Effector memory CD4-positive, alpha-beta T cell (primary cell): ENCODE data around the gene ASPSCR1.
"Not testable (repeated sequence)": the region's sequence is repeated elsewhere in the genome, so short reads cannot be mapped to it uniquely, and the experiment has no call there.

Experiments
- DNase-seq, 3 donors: peaks; one replicate each; pipeline ENCODE4 v3.0.0-alpha.2; 2020
- H3K27ac ChIP-seq: 2 replicates; pipeline ENCODE4 v1.7.0; 2013; ENCODE audit warnings: mild to moderate bottlenecking, low read length, moderate library complexity; ENCODE audit not compliant: insufficient read depth, poor library complexity, severe bottlenecking
- H3K27me3 ChIP-seq: replicated peaks from 2 replicates; pipeline ENCODE4 v1.7.0; 2013; ENCODE audit warnings: mild to moderate bottlenecking, low read length; ENCODE audit not compliant: insufficient read depth, control insufficient read depth, poor library complexity, severe bottlenecking
- H3K36me3 ChIP-seq: 2 replicates; pipeline ENCODE4 v1.7.0; 2013; ENCODE audit warnings: mild to moderate bottlenecking, low read length, moderate library complexity; ENCODE audit not compliant: control insufficient read depth, insufficient read depth
- H3K4me1 ChIP-seq: 2 replicates; pipeline ENCODE4 v1.7.0; 2013; ENCODE audit warnings: low read length, mild to moderate bottlenecking; ENCODE audit not compliant: control insufficient read depth, insufficient read depth, poor library complexity, severe bottlenecking
- H3K4me3 ChIP-seq: 2 replicates; pipeline ENCODE4 v1.7.0; 2013; ENCODE audit warnings: low read length, low read depth, mild to moderate bottlenecking; ENCODE audit not compliant: insufficient read depth, poor library complexity, severe bottlenecking
- H3K9me3 ChIP-seq: 2 replicates; pipeline ENCODE4 v1.7.0; 2013; ENCODE audit warnings: mild to moderate bottlenecking, low read length, moderate library complexity; ENCODE audit not compliant: control insufficient read depth

ASPSCR1 gene

DNA sequence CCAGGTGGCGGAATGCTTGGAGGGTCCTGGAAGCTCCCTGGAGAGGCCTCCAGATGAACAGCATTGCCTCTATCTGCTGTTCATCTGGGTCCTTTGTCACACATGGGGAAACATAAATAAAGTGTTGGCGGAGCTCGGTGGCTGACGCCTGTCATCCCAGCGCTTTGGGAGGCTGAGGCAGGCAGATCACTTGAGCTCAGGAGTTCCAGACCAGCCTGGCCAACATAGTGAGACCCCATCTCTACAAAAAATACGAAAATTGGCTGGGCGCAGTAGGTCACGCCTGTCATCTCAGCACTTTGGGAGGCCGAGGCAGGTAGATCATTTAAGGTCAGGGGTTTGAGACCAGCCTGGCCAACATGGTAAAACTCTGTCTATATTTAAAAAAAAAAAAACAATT, 32.6 kb upstream of the ASPSCR1 start:
- DNase-seq, result no peak

DNA sequence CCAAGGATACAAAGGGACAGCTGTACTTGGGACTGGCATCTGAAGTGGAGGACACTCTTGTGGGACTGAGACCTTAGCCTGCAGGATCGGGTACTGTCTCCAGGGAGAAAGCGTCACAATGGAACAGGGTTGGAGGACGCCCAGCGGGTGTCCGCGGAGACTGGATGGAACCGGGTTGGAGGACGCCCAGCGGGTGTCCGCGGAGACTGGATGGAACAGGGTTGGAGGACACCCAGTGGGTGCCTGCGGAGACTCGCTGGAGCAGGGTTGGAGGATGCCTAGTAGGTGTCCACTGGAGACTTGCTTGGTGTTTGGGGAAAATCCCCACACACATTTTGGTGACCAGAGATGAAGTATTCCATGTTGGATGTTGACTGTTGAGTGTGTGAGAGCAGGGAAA, 30.2 kb upstream of the ASPSCR1 start, which contains the start of gene MYADML2:
Gene MYADML2 (minus strand): TSS at position 45 of the 400 bp plus-strand sequence. CDS start 5,492 bp downstream, outside the sequence.
- Histone ChIP-seq H3K27me3 (peaks cover 2% of the 10 kb centered on the region), H3K27ac (no peak within 1 kb of the TSS), H3K36me3 (no peaks in the 10 kb centered on the region), H3K4me3 (no peak within 1 kb of the TSS), H3K9me3 (no peaks in the 10 kb centered on the region), H3K4me1 (no peaks in the 10 kb centered on the region)
- no peak for DNase-seq

More for the DNA sequence above, 32.6 kb upstream of the ASPSCR1 start:
- Histone ChIP-seq H3K4me3 (no peak overlapping the region), H3K27me3 (peaks cover 6% of the 10 kb centered on the region), H3K27ac (no peak overlapping the region), H3K36me3 (no peaks in the 10 kb centered on the region), H3K4me1 (no peaks in the 10 kb centered on the region), H3K9me3 (no peaks in the 10 kb centered on the region)

DNA sequence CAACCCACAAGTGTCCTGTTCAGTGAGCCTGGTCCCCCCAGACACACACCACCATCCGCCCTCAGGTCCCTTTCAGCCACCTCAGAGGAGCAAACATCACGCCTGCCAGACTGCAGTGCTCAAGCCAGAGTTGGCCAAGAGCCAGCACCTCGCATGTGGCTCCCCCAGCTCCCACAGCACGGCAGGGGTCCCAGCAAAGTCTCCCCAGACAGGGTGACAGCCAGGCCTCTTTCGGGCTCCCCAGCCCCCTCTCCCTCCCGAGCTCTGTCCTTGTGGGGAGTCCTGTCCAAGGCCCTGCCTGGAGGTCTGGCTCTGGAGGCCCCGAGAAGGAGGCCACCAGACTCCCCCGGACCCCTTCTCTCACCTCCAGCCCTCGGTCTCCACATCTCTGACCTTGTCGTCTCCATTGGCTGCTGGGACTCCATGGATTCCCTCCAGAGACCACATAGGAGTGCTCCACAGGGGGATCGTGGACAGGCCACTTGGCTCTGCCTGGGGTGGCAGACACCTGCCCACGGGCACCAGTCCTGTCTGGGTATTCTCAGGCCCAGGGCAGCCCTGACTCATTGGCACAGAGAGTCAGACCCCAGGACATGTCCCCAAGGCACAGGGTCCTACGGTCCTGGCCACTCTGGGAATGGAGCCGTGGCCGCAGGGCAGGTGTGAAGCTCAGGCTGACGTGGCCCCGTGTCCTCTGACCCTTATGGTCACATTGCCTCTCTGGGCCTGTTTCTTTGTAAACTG, 28.6 kb upstream of the ASPSCR1 start:
- H3K27ac ChIP-seq, result no peak overlapping the region
- no peaks in the 10 kb centered on the region for H3K27me3 ChIP-seq
- no peak overlapping the region for H3K4me3 ChIP-seq
- H3K4me1 ChIP-seq, result peaks cover 4% of the 10 kb centered on the region
- no peaks in the 10 kb centered on the region for H3K36me3 ChIP-seq
- H3K9me3 ChIP-seq, result no peaks in the 10 kb centered on the region
- DNase-seq, result no peak

DNA sequence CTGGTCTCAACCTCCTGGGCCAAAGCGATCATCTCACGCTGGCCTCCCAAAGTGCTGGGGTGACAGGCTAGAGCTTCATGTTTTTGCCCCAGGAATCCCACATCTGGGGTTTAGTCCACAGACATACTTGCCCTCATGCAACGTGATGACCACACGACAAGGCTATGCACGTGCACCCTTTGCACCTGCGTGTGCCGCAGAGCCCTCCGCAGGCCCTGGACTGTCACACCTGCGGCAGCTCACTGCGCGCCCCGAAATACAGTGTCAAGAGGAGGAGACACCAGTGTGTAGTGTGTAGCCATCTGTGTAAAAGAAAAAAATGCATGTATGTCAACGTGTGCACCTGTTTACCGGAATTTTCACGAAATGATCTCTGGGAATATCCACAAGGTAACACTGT, 26.9 kb upstream of the ASPSCR1 start:
- Histone ChIP-seq H3K4me3 (no peak overlapping the region), H3K9me3 (no peaks in the 10 kb centered on the region), H3K27me3 (no peaks in the 10 kb centered on the region), H3K4me1 (peaks cover 4% of the 10 kb centered on the region), H3K36me3 (no peaks in the 10 kb centered on the region), H3K27ac (no peak overlapping the region)
- no peak for DNase-seq

DNA sequence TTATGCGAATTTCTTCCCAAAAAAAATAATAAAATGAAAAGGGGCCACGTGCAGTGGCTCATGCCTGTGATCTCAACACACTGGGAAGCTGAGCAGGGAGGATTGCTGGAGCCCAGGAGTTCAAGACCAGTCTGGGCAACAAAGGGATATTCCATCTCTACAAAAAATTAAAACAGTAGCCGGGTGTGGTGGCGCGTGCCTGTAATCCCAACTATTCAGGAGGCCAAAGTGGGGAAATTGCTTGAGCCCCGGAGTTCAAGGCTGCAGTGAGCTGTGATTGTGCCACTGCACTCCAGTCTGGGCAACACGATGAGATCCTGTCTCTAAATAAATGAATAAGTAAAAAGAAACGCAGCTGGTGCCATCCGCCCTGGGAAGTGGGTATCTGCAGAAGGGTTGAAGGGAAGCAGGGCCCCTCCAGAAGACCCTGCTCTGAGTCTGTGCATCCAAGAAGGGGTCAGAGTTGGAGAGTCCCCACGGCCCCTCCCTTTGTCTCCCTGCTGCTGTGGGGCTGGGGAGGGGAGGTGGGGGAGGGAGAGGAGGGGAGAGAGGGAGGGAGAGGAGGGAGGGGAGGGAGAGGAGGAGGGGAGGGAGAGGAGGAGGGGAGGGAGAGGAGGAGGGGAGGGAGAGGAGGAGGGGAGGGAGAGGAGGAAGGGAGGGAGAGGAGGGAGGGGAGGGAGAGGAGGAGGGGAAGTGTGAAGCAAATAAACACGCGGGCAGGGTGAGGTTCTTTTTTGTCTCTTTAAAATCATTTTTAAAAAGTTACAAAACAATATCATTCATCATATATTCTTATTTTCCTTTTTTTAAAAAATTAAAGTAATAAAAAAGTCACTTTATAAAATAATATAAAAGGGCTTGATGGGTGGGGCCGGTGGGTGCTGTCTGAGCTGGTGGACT, 25.4 kb upstream of the ASPSCR1 start:
- H3K4me1 ChIP-seq, result peaks cover 4% of the 10 kb centered on the region
- H3K36me3 ChIP-seq, result no peaks in the 10 kb centered on the region
- no peak for DNase-seq
- H3K27ac ChIP-seq, result no peak overlapping the region
- H3K4me3 ChIP-seq, result no peak overlapping the region
- no peaks in the 10 kb centered on the region for H3K27me3 ChIP-seq
- H3K9me3 ChIP-seq, result no peaks in the 10 kb centered on the region

DNA sequence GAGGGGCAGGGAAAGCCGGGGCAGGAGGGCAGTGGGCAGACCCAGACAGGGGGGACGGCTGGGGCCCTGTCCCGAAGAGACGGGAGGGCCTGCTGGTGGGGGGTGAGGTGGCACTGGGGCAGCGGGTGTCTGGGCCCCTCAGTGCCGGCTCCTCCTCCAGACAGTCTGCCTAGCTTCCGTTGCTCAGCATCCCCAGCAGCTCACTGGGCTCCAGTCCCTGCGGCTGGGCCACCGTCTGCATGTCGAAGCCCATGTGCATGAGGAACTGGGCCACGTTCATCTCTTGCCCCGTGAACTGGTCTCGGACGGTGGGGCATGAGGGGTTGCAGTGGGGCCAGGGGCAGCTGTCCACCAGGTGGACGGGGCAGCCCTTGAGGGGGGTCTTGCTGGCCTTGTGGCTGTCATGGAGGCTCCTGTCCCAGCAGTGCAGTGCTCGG, 24.6 kb upstream of the ASPSCR1 start:
- Histone ChIP-seq H3K27ac (no peak overlapping the region), H3K4me3 (no peak overlapping the region), H3K4me1 (peaks cover 4% of the 10 kb centered on the region), H3K27me3 (peaks cover 3% of the 10 kb centered on the region), H3K36me3 (no peaks in the 10 kb centered on the region), H3K9me3 (no peaks in the 10 kb centered on the region)
- DNase-seq, result no peak

DNA sequence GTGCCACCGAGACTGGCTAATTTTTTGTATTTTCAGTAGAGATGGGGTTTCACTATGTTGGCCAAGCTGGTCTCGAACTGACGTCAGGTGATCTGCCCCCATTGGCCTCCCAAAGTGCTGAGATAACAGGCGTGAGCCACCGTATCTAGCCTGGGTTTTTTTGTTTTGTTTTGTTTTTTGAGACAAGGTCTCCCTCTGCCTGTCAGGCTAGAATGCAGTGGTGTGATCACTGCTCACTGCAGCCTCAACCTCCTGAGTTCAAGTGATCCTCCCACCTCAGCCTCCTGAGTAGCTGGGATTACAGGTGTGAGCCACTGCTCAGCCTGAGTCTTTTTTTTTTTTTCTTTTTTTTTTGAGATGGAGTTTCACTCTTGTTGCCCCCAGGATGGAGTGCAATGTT, 24.0 kb upstream of the ASPSCR1 start:
- not testable (repeated sequence) for H3K4me1 ChIP-seq, H3K27me3 ChIP-seq, H3K36me3 ChIP-seq, H3K4me3 ChIP-seq, H3K27ac ChIP-seq, H3K9me3 ChIP-seq, DNase-seq

DNA sequence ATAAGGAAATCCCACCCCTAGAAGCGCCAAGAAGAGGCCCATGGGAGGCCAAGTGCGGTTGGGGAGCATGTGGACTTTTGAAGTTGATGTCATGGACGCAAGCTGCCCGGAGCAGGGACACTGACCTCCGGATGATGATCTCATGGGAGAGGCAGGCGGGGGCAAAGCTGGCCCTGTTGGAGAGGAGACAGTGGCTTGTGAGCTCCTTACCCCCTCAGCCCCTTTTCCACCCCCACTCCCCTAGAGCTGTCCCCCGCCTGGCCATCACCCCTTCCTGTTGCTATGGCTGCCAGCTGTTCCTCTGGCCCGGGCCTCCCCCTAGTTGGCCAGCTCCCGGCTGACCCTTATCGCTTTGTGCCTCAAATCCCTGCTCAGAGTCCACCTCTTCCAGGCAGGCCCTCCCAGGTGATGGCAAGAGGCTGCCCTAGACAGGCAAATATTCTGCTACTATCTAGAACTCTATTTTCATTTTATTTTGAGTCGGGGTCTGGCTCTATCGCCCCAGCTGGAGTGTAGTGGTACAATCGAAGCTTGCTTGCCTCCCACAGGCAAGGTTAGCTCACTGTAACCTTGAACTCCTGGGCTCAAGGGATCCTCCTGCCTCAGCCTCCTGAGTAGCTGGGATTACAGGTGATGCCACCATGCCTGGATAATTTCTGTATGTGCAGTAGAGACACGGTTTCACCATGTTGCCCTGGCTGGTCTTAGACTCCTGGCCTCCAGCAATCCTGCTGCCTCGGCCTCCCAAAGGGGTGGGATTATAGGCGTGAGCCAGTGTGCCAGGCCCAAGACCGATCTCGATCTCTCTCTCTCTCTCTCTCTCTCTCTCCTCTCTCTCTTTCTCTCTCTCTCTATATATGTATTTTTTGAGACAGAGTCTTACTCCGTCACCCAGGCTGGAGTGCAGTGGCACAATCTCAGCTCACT, 23.0 kb upstream of the ASPSCR1 start:
- H3K9me3 ChIP-seq, result no peaks in the 10 kb centered on the region
- DNase-seq, result no peak

GRCh38 chr17:81955058-81955681, 22.3 kb upstream of the ASPSCR1 start:
- no peak for DNase-seq
- Histone ChIP-seq H3K36me3 (no peaks in the 10 kb centered on the region), H3K4me3 (no peak overlapping the region), H3K27me3 (peaks cover 17% of the 10 kb centered on the region), H3K27ac (no peak overlapping the region), H3K4me1 (peaks cover 13% of the 10 kb centered on the region), H3K9me3 (no peaks in the 10 kb centered on the region)

More for the DNA sequence above, 23.0 kb upstream of the ASPSCR1 start:
- Histone ChIP-seq H3K4me1 (peaks cover 8% of the 10 kb centered on the region), H3K27ac (no peak overlapping the region), H3K4me3 (no peak overlapping the region), H3K27me3 (peaks cover 12% of the 10 kb centered on the region), H3K36me3 (no peaks in the 10 kb centered on the region)
